Vagina (tissue), 2 donors: ENCODE measurements around the gene ACOT11.
A peak's percentile ranks its signal among the peaks of the same experiment; 100 is the strongest.

Source experiments
- CTCF ChIP-seq, 3 experiments: fragments of 450-650 bp in 2 of 3; fragments of 200-600 bp in 1 of 3; sonication (generic) in 1 of 3; IDR thresholded peaks; one replicate each; pipeline ENCODE4 v1.5.1; 2017 to 2019; ENCODE audit warnings: antibody characterized with exemption in 3 of 3, mild to moderate bottlenecking in 2 of 3, moderate library complexity in 2 of 3
- POLR2A ChIP-seq, 2 donors: fragments of 450-650 bp; IDR thresholded peaks; one replicate each; pipeline ENCODE4 v1.6.1; 2017; ENCODE audit warnings: antibody characterized with exemption in 2 of 2, mild to moderate bottlenecking in 2 of 2, moderate library complexity in 2 of 2

GRCh38 chr1:54499360-54500106, 48.5 kb upstream of the ACOT11 start:
- TF ChIP-seq CTCF (IDR thresholded peaks at IDR 0.05) (peak in 1 of 3 experiments; percentile 12), POLR2A (IDR thresholded peaks at IDR 0.05) (no peak)
